Effector memory CD4-positive, alpha-beta T cell (primary cell): Measurements from ENCODE around the gene LOX.

Source experiments
- DNase-seq, 3 donors: peaks; one replicate each; pipeline ENCODE4 v3.0.0-alpha.2; 2020
- H3K27ac ChIP-seq: 2 replicates; pipeline ENCODE4 v1.7.0; 2013; ENCODE audit warnings: mild to moderate bottlenecking, low read length, moderate library complexity; ENCODE audit not compliant: insufficient read depth, poor library complexity, severe bottlenecking
- H3K27me3 ChIP-seq: replicated peaks from 2 replicates; pipeline ENCODE4 v1.7.0; 2013; ENCODE audit warnings: mild to moderate bottlenecking, low read length; ENCODE audit not compliant: insufficient read depth, control insufficient read depth, poor library complexity, severe bottlenecking
- H3K36me3 ChIP-seq: 2 replicates; pipeline ENCODE4 v1.7.0; 2013; ENCODE audit warnings: mild to moderate bottlenecking, low read length, moderate library complexity; ENCODE audit not compliant: control insufficient read depth, insufficient read depth
- H3K4me1 ChIP-seq: 2 replicates; pipeline ENCODE4 v1.7.0; 2013; ENCODE audit warnings: low read length, mild to moderate bottlenecking; ENCODE audit not compliant: control insufficient read depth, insufficient read depth, poor library complexity, severe bottlenecking
- H3K4me3 ChIP-seq: 2 replicates; pipeline ENCODE4 v1.7.0; 2013; ENCODE audit warnings: low read length, low read depth, mild to moderate bottlenecking; ENCODE audit not compliant: insufficient read depth, poor library complexity, severe bottlenecking
- H3K9me3 ChIP-seq: 2 replicates; pipeline ENCODE4 v1.7.0; 2013; ENCODE audit warnings: mild to moderate bottlenecking, low read length, moderate library complexity; ENCODE audit not compliant: control insufficient read depth

The LOX gene

GRCh38 chr5:122029818-122030217 is 48.2 kb downstream of the LOX start:
- H3K27ac ChIP-seq: no peak overlapping the region
- H3K9me3 ChIP-seq: no peaks in the 10 kb centered on the region
- no peak for DNase-seq

GRCh38 chr5:122022966-122023365 is 55.1 kb downstream of the LOX start:
- no peaks in the 10 kb centered on the region for H3K4me1 ChIP-seq
- DNase-seq: no peak
- H3K4me3 ChIP-seq: no peak overlapping the region
- H3K27me3 ChIP-seq: no peaks in the 10 kb centered on the region
- peaks cover 25% of the 10 kb centered on the region for H3K36me3 ChIP-seq
- no peak overlapping the region for H3K27ac ChIP-seq
- no peaks in the 10 kb centered on the region for H3K9me3 ChIP-seq

More at GRCh38 chr5:122029818-122030217, 48.2 kb downstream of the LOX start:
- no peaks in the 10 kb centered on the region for H3K27me3 ChIP-seq
- no peak overlapping the region for H3K4me3 ChIP-seq
- peaks cover 4% of the 10 kb centered on the region for H3K36me3 ChIP-seq
- no peaks in the 10 kb centered on the region for H3K4me1 ChIP-seq

GRCh38 chr5:122019919-122020590 is 58.0 kb downstream of the LOX start:
- no peak for DNase-seq
- Histone ChIP-seq H3K4me1 (no peaks in the 10 kb centered on the region), H3K27ac (no peak overlapping the region), H3K36me3 (peaks cover 22% of the 10 kb centered on the region), H3K4me3 (no peak overlapping the region), H3K9me3 (no peaks in the 10 kb centered on the region), H3K27me3 (no peaks in the 10 kb centered on the region)

- peaks cover 2% of the 10 kb centered on the region for H3K36me3 ChIP-seq
- no peak overlapping the region for H3K27ac ChIP-seq
- H3K27me3 ChIP-seq: no peaks in the 10 kb centered on the region
- H3K9me3 ChIP-seq: no peaks in the 10 kb centered on the region
- no peaks in the 10 kb centered on the region for H3K4me1 ChIP-seq
- H3K4me3 ChIP-seq: no peak overlapping the region
- no peak for DNase-seq
Observed at GRCh38 chr5:122015471-122015870, 62.6 kb downstream of the LOX start.

DNA sequence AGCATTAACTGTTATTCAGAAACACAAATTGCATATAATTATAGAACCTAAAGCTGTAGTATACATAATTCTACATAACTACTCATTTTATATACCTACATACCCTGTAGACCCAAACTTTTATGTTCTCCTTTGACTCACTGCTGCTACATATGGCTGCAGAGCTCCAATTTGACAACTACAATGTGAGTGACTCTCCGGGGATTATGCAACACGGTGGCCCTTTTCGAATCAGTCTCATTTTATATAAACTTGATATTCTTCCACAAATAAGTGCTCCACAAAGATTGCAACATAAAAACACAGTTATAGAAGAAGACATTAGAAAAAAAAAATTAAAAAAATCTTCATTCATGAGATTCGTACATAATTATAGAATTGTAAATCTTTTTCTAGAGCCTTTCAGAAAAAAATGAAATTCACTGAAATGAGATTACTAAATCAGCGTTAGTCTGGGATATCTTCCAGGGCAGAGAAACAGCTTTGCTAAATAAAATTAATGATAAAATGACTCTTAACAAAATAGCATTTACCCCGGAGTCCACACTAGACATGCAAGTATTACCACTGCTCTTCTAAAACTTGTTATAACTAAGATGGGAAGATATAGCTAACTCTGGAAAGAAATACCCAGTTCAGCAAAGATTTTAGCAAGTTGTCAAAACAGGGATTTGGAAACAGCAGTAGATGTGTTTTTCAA is 63.7 kb downstream of the LOX start:
- no peak for DNase-seq

More for the DNA sequence above, 63.7 kb downstream of the LOX start:
- Histone ChIP-seq H3K36me3 (no peaks in the 10 kb centered on the region), H3K27ac (no peak overlapping the region), H3K4me3 (no peak overlapping the region), H3K4me1 (no peaks in the 10 kb centered on the region), H3K27me3 (no peaks in the 10 kb centered on the region), H3K9me3 (no peaks in the 10 kb centered on the region)
